Right lobe of liver (tissue), 4 donors: ENCODE results near the gene CRYL1.

ENCODE experiments used
- CTCF ChIP-seq, 4 donors: fragments of 200-600 bp in 3 of 4; fragments of 450-650 bp in 1 of 4; IDR thresholded peaks; one replicate each; pipeline versions ENCODE4 v1.5.1 to v1.8.0; 2016 to 2022; ENCODE audit warnings: antibody characterized with exemption in 4 of 4, mild to moderate bottlenecking in 2 of 4
- POLR2A ChIP-seq: fragments of 450-650 bp; IDR thresholded peaks from one replicate; pipeline ENCODE4 v1.6.1; 2017; ENCODE audit warnings: antibody characterized with exemption, mild to moderate bottlenecking
- donor health status: DM: no; HTN: no; CAD: no.
- donor health status: DM: no; HTN: no; CAD: no.
- donor health status: DM: no; HTN: yes; CAD: no.

- no peak for TF ChIP-seq CTCF (IDR thresholded peaks at IDR 0.05)
- TF ChIP-seq POLR2A = no peak
Measured at GRCh38 chr13:20354722-20355121, 170.9 kb downstream of the CRYL1 start.
